HG02973 (cell line): ENCODE data around the gene CCR3.

Experiments used
- ATAC-seq: cut with Tn5 transposase; IDR thresholded peaks from one replicate; pipeline ENCODE4 v1.9.1; 2021; ENCODE audit warnings: moderate library complexity; ENCODE audit not compliant: unreplicated experiment

The CCR3 gene

DNA sequence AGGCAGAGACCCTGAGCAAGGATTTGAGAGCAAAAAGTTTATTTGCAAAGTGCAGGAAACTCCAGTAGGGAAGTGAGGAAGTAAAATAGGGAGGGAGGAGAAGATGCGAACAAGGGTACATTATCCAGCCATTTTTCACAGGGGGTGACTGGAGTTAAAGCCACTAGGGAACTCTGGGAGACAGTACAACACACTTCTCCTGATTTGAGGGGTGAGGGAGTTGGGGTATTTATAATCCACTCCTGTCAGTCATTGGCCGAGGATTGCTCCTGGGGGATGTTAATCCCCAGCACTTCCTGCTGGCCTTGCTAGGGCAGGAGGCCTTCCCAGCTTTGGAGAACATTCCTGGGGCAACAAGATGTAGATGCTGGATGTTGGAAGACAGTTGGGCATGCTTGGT lies 28.2 kb downstream of the CCR3 start:
- ATAC-seq, result no peak

DNA sequence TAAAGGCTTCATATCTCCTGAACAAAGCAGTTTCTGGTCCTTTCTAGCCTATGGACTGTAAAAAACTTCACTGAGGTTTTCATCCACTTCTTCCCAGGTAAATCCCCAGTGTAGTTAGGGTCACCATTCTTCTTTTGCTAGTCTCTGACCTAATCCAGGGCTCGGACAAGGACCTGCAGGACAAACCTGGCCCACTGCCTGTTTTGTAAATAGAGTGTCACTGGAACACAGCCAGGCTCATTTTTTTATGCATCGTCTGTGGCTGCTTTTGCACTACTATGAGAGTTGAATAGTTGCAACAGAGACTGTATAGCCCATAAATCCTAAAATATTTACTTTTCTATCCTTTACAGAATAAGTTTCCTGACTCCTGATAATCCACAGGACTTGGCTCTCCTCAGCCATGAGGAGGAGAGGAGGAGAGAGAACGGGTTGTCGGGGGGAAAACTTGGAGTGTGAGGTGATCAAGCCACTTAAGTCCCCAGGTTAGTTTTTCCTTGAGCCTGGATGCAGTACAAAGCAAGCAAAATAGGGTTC lies 29.0 kb downstream of the CCR3 start:
- no peak for ATAC-seq

DNA sequence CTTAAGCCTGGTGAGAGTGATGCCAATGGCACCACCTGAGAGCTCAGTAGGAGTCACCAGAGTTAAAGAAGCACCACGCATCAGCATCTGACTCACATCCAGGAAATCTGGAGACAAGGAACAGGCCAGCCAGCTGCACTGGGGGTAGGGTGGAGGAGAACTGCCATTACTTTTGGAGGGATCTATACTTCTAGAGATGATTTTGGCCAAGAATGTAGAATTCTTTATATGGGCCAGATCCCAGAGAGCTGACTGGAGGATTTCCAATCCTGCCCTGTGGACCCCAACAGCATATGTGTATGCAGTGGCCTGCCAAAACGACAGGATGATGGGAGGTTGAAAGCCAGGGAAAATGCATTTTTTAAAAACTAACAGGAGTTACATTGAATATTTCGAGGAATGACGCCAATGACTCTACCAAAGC lies 29.8 kb downstream of the CCR3 start:
- ATAC-seq, result no peak

DNA sequence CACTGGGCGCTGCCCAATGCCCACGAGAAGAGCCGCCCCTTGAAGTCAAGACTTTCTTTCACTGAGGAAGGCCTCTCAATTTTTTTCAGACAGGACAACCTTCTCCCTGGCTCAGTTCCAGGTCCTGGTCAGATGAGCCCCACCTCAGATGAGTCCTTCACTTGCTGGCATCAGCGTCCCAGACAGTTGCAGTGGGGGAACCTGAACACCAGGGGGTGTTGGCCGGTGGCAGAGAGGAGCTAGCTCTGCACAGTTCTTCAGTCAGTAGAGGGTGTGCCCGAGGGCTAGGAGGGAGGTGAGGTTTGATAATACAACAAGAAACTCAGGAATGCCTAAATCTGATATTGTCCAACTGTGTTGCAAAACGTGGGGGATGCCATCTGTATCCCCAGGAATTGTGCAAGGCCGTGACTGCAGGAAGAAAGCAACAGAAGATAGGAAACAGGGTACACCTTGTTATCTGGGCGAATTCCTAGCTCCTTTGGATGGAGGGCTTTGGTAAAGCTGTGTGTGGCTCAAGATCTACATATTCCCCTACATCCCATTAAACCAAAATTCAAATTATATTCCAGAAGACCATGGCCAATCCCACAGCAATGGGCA lies 34.3 kb downstream of the CCR3 start:
- no peak for ATAC-seq

DNA sequence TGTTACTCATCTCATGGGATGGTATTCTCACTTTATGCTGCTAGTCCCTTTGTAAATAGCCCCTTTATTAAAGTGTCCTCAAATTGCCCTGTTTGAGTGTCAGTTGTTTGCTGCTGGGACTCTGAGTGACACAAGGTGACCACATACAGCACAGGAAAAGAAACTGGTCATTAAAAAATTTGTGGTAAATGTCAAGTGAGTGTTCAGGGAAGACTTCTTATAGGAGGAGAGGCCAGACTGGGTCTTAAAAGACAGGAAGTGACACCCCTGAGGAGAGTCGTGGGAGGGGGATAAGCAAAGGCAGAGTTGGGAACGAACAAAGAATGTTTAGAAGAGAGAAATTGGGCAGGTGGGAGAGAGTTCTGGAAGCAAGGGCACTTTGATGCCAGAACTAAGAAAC lies 35.2 kb downstream of the CCR3 start:
- no peak for ATAC-seq

DNA sequence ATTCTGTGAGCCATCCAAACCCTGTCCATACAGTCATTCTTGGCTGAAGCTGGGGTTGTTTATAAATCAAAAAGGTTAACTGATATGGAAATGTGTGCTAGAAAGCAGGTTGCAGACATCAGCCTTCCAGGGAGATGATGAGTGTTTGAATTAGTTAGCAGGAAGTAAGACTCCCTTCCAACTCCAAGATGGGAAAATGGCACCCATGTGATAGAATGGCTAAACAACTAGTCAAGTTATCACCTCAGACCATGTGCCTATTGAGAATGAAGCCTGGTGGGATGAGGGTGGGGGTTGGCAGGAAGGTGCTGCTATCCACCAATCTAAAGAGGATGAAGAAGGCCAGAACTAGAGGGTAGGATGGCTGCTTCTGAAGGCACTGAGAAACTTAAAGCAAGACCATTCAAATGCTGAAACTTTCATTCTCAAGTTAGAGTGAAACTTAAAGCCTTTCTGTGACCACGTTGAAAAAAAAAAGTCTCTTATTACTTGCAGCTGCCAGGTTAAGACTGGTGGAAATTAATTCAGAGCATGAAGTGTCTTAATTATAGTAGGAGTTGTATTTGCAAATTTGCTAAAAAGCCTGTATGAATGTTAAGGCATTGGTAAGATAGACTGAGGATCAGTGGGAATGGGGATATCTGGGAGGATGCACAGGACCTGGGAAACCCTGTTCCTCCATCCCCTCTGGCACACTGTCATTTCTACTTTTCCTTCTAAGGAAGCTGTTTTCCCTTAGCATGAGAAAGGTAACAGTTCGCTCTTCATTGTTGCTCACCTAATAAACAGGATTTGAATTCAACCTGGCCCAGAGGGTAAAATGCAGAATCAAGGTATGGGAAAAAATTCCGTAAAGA lies 36.8 kb downstream of the CCR3 start:
- ATAC-seq, result no peak

DNA sequence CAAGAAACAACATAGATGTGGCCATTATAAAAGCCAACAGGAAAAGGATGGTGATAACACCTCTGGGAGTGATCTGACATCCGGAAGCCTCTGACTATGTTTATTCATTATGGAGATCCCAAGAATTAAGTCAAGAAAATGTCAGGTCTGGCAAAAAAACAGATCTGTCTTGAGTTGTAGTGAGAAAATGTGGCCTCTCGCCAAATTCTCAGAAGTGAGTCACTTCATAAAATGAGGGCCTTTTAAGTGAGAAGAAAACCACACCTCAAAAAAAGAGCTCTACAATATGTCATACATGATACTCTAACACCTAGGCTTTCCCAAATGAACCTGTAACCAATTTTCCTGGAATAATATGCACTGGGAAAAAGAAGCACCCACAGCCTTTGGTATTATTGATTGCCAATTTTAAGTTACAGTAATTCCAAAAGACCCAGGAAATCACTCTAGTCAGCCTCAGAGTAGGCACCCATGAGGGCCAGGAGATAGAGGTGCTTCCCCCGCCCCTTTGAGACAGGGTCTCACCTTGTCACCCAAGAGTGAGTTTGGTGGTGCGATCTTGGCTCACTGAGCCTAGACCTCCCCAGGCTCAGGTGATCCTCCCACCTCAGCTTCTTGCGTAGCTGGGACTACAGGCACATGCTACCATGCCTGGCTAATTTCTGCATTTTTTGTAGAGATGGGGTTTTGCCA lies 38.0 kb downstream of the CCR3 start:
- no peak for ATAC-seq

DNA sequence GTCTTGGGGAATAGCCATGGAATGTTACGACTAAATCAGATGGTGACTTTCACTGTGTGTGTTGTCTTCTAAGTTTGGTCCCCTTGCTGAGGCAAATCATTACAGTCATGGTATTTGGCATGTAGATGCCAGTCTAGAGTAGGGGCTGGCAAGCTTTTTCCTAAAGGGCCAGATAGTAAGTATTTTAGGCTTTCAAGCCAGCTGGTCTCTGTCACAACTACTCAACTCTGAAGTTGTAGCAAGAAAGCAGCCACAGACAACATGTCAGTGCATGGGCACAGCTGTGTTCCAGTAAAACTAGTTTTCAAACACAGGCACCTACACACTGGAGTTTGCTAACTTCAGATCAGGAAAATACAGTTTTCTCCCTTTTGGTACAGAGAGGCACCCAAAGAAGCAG lies 39.3 kb downstream of the CCR3 start:
- no peak for ATAC-seq

DNA sequence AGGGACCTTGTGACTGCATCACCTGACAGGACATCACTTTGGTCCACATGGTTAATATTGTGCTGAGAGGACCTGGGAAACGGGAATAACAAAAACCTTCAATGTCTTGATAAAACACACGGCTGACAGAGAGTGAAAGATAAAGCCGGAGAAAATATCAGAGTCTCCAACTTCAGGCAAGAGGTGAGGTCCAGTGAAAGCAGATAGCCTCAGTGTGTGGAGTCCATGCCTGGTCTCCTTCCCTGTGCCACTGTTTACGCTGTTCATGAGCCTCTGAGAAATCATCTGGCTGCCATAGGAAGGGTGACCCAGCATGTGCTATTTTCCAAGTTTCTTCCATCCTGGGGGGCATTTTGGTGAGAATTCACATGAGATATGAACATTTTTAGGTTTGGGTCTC lies 39.8 kb downstream of the CCR3 start:
- ATAC-seq, result no peak

DNA sequence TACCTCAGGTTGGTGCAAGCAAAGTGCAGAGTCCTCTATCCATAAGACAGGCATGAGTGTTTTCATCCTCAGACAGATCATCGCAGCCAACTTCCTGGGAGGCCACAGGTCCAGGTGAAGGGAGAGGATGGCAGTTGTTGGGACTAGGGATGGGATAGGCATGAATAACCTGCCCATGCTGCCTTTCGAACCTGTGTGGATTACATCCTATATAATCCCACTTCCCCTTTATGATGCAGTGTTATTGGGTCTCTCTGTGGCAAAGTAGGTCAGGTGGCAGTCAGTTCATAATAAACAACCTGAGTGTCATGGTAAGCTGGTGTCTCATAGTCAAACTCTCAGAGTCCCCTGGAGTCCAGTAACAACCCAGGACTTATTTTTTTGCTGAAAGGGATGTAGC lies 40.4 kb downstream of the CCR3 start:
- no peak for ATAC-seq

DNA sequence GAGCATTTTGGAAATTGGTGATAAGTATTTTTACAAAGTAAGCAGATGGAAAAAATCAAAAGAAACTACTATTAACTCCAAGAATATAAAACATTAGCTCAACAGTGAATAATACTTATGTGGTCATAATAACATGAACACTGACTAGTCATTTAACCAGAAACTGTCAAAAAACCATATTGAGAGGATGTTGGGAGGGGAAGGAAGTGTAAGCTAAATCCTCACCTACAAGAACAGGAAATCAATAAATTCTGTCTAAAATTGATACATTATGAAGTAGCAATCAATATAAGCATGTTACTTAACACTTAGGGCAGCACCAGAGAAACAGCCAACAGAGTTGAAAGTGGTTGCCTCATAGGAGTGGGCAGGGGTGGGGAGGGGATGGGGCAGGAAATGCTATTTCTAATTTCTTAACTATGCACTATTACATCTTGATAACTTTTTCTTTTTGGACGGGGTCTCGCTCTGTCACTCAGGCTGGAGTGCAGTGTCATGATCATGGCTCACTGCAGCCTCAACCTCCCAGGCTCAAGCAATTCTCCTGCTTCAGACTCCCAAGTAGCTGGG lies 41.7 kb downstream of the CCR3 start:
- ATAC-seq, result no peak

DNA sequence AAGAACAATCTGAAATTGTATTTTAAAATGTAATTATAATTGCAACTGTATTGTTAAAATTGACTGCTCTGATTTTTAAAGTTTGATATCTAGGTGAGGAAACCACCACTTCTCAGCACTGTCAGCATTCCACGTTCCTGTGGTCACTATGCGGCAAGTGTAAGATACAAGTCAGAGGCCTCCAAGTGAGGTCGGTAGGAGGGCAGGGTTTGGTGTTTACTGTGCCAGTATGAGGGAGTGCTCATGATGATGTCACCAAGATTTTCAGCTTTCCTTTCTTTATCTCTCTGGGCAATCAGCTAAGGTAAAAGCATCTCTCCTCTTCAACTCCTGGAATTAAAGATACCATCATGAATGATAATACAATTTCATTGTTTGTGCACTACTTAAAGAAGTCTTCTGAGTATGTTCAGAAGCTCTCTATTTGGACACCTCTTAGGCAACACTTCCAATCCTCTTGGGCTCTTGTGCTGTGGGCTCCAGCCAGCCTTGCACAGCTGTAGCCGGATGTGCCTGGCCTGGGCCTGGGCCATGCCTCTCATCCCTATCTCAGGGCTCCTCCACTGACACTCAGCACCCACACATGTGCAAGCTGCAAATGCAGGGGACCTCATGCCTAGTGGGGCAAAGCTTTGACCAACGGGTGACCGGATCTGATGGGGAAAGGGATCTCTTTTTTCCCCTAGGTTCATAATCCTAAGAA lies 42.9 kb downstream of the CCR3 start:
- ATAC-seq, result no peak

DNA sequence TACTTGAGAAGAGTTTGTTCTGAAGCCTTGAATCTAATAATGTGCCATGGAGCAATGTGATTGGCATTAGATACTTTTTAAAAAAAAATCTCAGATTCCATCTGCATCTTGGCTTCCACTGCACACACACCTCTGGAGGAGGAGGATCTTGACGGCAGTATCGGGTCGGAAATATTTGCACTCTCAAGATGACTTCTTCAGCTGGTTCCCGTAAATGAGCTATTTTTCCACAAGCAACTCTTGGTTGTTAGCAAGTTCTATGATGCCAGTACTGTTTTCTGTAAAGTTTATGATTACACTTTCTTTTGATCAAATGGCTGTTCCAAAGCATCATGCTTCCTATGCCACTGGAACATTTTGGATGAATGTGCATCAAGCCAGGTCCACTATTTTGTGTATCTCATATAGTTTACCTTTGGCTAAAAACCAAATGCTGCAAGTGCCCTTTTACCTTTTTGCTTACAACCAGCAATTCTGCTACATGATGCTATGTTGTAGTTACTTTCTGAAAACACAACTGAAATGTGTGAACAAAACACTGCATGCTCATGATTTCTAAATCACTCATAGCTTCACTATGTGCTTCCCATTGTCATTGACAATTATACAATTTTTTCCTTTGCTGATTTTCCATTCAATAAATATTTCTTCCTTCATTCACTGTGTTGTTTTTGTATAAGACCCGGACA lies 43.8 kb downstream of the CCR3 start:
- no peak for ATAC-seq

DNA sequence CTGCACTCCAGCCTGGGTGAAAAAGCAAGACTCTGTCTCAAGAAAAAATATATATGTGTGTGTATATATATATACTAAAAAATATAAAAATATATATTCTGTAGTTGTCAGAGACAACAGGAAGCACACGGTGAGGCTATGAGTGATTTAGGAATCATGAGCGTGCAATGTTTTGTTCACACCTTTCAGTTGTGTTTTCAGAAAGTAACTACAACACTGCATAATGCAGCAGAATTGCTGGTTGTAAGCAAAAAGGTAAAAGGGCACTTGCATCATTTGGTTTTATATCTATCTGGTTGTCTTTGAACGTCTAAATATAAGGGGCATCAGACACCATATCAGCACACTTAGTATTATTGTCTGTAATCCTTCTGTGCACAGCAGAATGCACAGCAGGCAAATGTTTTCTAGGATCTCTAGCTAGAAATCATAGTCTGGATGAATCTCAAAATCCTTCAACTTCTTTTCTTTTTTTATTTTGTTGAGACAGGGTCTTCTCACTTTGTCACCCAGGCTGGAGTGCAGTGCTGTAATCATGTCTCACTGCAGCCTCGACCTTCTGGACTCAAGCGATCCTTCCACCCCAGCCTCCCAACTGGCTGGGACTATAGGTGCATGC lies 44.8 kb downstream of the CCR3 start:
- ATAC-seq, result no peak

DNA sequence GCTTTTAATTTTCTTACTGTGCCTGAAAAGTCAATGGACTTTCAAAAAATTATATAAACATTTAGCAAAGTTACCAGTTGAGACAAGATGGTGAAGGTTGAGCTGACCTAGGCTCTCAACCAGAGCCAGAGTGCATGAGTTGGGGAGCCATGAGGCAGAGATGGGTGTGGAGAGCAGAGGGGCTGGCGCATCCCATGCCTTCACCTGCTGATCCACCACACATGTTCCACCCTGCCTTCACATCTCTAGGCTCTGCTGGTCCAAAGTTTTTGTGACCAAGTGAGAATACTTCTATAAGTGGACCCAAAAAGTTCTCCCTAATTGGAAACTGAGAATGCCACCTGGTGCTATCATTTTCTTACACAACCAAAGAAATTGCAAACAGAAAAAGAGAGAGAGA lies 47.3 kb downstream of the CCR3 start:
- no peak for ATAC-seq

DNA sequence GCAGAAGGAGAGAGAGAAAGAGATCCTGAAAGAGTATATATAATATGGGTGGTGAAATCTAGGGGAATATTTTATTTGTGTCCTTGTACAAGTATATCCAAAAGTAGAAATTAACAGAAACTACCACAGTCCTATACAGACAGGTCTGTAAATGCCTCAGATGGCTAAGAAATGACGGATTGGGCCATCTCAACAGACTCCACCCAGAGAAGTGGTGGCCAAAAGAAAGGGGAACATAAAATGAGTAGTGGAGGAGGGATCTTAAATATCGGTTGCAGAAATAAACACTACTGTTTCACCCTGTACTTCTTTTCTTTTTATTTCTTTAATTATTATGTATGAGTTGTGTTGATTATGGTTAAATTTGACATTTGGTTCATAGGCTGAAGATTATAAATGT lies 47.7 kb downstream of the CCR3 start:
- ATAC-seq, result no peak

DNA sequence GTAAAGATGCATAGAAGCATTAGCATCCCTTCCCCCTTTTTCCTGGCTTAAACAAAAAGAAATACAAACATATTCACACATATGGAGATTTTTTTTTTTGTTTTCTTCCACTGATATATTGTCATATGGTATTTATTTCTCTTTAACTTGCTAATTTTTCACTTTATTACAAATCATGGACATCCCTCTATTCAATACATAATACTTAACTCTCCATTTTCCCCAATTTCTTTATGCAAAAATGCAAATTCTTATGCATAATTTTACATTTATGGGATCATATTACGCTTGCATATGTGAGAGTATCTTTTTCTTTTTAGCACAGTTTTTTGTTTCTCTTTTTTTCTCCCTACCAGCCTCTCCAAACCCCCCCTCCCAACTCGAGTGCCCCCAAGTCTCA lies 48.8 kb downstream of the CCR3 start:
- no peak for ATAC-seq

DNA sequence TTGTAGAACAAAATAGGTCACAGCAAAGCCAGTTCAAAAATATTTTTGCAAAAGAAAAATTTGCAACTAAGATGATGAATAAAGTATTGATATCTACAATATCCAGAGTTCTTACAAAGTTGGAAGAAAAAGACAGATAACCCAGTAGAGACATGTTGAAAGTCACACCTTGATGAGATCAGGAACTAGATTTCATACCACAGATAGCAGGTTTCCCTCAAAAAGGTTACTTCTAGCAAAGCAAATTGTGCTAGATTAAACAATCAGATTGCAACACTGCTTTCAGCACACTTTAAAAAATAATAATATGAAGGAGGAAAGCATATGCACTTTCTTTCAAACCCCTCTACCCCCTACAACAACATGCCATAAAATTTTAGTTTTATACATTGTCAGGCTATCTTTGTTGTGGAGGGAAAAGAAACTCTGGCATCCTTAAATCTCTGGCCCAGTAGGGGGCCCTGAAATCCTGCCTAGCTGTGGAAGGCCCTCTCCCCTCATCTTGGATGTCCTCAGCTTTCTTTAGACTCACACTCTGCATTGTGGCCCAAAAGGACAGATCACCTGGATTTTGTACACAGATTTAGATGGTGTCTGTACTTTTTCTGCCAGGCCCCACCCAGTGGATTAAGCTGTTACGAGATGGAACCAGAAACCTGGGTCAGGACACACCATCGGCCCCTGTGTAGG lies 50.9 kb downstream of the CCR3 start:
- no peak for ATAC-seq
